H9 (cell line): Measurements from ENCODE around the gene IGFBP5. TPM values are rescaled to one million over a fixed set of nuclear protein-coding genes. Genes with fewer than 3 reads are reported as not detected.

ENCODE experiments used
- DNase-seq: peaks from one replicate; pipeline ENCODE4 v3.0.0-alpha.2; 2017
- H2AFZ ChIP-seq: one replicate; pipeline ENCODE4 v1.6.1; 2013; ENCODE audit warnings: mild to moderate bottlenecking, low read length, control low read depth, moderate library complexity
- H2AK5ac ChIP-seq: 2 replicates; pipeline ENCODE4 v1.6.1; 2013; ENCODE audit warnings: low read length, control low read depth, mixed read lengths; ENCODE audit not compliant: insufficient read length
- H2BK120ac ChIP-seq: one replicate; pipeline ENCODE4 v1.6.1; 2013; ENCODE audit warnings: low read depth, mild to moderate bottlenecking, low read length, control low read depth, inconsistent platforms; ENCODE audit not compliant: poor library complexity, severe bottlenecking
- H2BK12ac ChIP-seq: 2 replicates; pipeline ENCODE4 v1.6.1; 2013; ENCODE audit warnings: low read length, control low read depth, mixed read lengths, low read depth; ENCODE audit not compliant: insufficient read length
- H2BK15ac ChIP-seq: 2 replicates; pipeline ENCODE4 v1.6.1; 2013; ENCODE audit warnings: low read depth, low read length, control low read depth
- H2BK20ac ChIP-seq: one replicate; pipeline ENCODE4 v1.6.1; 2013; ENCODE audit warnings: low read depth, mild to moderate bottlenecking, low read length, control low read depth, inconsistent platforms; ENCODE audit not compliant: poor library complexity, severe bottlenecking
- H2BK5ac ChIP-seq: 2 replicates; pipeline ENCODE4 v1.6.1; 2013; ENCODE audit warnings: low read length, control low read depth, mixed read lengths; ENCODE audit not compliant: insufficient read length
- H3K14ac ChIP-seq: 2 replicates; pipeline ENCODE4 v1.6.1; 2013; ENCODE audit warnings: low read length, control low read depth; ENCODE audit not compliant: insufficient read depth
- H3K18ac ChIP-seq: 2 replicates; pipeline ENCODE4 v1.6.1; 2013; ENCODE audit warnings: low read depth, mild to moderate bottlenecking, mixed read lengths, low read length, control low read depth; ENCODE audit not compliant: insufficient read length
- H3K23ac ChIP-seq: 2 replicates; pipeline ENCODE4 v1.6.1; 2013; ENCODE audit warnings: low read length, control low read depth, mixed read lengths, low read depth; ENCODE audit not compliant: insufficient read length
- H3K23me2 ChIP-seq: 2 replicates; pipeline ENCODE4 v1.6.1; 2013; ENCODE audit warnings: low read depth, mild to moderate bottlenecking, mixed read lengths, low read length, control low read depth; ENCODE audit not compliant: insufficient read length, poor library complexity, severe bottlenecking
- H3K27ac ChIP-seq: 2 replicates; pipeline ENCODE4 v1.5.1; 2013; ENCODE audit warnings: low read length, control low read depth, mixed read lengths, low read depth; ENCODE audit not compliant: insufficient read length
- H3K27me3 ChIP-seq: 2 replicates; pipeline ENCODE4 v1.6.1; 2013; ENCODE audit warnings: low read length, control low read depth, inconsistent platforms; ENCODE audit not compliant: insufficient read depth
- H3K4ac ChIP-seq: 2 replicates; pipeline ENCODE4 v1.6.1; 2013; ENCODE audit warnings: low read depth, mild to moderate bottlenecking, control low read depth, inconsistent platforms, low read length, moderate library complexity
- H3K4me1 ChIP-seq: 2 replicates; pipeline ENCODE4 v1.6.1; 2013; ENCODE audit warnings: low read length, control low read depth, inconsistent platforms; ENCODE audit not compliant: insufficient read depth
- H3K4me2 ChIP-seq: 2 replicates; pipeline ENCODE4 v1.6.1; 2013; ENCODE audit warnings: low read length, control low read depth, mixed read lengths; ENCODE audit not compliant: insufficient read length, insufficient read depth
- H3K56ac ChIP-seq: 2 replicates; pipeline ENCODE4 v1.6.1; 2013; ENCODE audit warnings: low read depth, mild to moderate bottlenecking, mixed read lengths, low read length, control low read depth; ENCODE audit not compliant: insufficient read length
- H3K79me1 ChIP-seq: 2 replicates; pipeline ENCODE4 v1.6.1; 2013; ENCODE audit warnings: low read depth, mild to moderate bottlenecking, moderate library complexity, low read length, control low read depth, inconsistent platforms; ENCODE audit not compliant: insufficient read depth, poor library complexity, severe bottlenecking
- H3K79me2 ChIP-seq: 2 replicates; pipeline ENCODE4 v1.6.1; 2013; ENCODE audit warnings: low read length, control low read depth, inconsistent platforms; ENCODE audit not compliant: insufficient read depth
- H3K9ac ChIP-seq: 2 replicates; pipeline ENCODE4 v1.6.1; 2013; ENCODE audit warnings: low read length, control low read depth, mixed read lengths; ENCODE audit not compliant: insufficient read length; ENCODE audit errors: extremely low read depth
- H3K9me3 ChIP-seq: one replicate; pipeline ENCODE4 v1.6.1; 2013; ENCODE audit warnings: low read depth, low read length, inconsistent platforms; ENCODE audit not compliant: control insufficient read depth
- H3T11ph ChIP-seq: one replicate; pipeline ENCODE4 v1.6.1; 2013; ENCODE audit warnings: mild to moderate bottlenecking, low read length, control low read depth, inconsistent platforms
- H4K20me1 ChIP-seq: one replicate; pipeline ENCODE4 v1.6.1; 2013; ENCODE audit not compliant: control insufficient read depth, insufficient read length, insufficient read depth
- H4K5ac ChIP-seq: 2 replicates; pipeline ENCODE4 v1.6.1; 2013; ENCODE audit warnings: low read depth, mild to moderate bottlenecking, mixed read lengths, low read length, control low read depth; ENCODE audit not compliant: insufficient read length
- H4K8ac ChIP-seq: replicated peaks from 2 replicates; pipeline ENCODE4 v1.6.1; 2013; ENCODE audit warnings: low read length, control low read depth, mixed read lengths, low read depth; ENCODE audit not compliant: insufficient read length
- H4K91ac ChIP-seq: 2 replicates; pipeline ENCODE4 v1.6.1; 2013; ENCODE audit warnings: low read depth, mild to moderate bottlenecking, moderate library complexity, mixed read lengths, low read length, control low read depth; ENCODE audit not compliant: insufficient read length
- H3K27ac Mint-ChIP-seq, 3 experiments: 2 replicates in 2 of 3; 3 replicates in 1 of 3; pipeline ENCODE4 v1.8.0; 2020 to 2021; ENCODE audit warnings: mixed read lengths in 3 of 3, mild to moderate bottlenecking in 1 of 3, moderate library complexity in 1 of 3
- H3K27me3 Mint-ChIP-seq: 2 replicates; pipeline ENCODE4 v1.8.0; 2021; ENCODE audit warnings: low read depth, mild to moderate bottlenecking, moderate library complexity, mixed read lengths
- H3K36me3 Mint-ChIP-seq, 3 experiments: 2 replicates in 2 of 3; 3 replicates in 1 of 3; pipeline ENCODE4 v1.8.0; 2020 to 2021; ENCODE audit warnings: low read depth in 3 of 3, mixed read lengths in 3 of 3; ENCODE audit not compliant: insufficient read depth in 1 of 3
- H3K4me1 Mint-ChIP-seq, 2 experiments: 2 replicates each; pipeline ENCODE4 v1.8.0; 2020; ENCODE audit warnings: mixed read lengths in 2 of 2
- H3K4me3 Mint-ChIP-seq, 2 experiments: 2 replicates in 1 of 2; 3 replicates in 1 of 2; pipeline ENCODE4 v1.8.0; 2020 to 2021; ENCODE audit warnings: mild to moderate bottlenecking in 2 of 2, mixed read lengths in 2 of 2, moderate library complexity in 1 of 2
- H3K9me3 Mint-ChIP-seq, 2 experiments: 2 replicates in 1 of 2; 3 replicates in 1 of 2; pipeline ENCODE4 v1.8.0; 2020; ENCODE audit warnings: mild to moderate bottlenecking in 2 of 2, mixed read lengths in 2 of 2, moderate library complexity in 1 of 2
- WGBS: extraction: QIAGEN DNeasy Blood & Tissue Kit; methylation state at CpG from one replicate; pipeline ENCODE4 v1.1.7; 2013; ENCODE audit warnings: missing lambda C conversion rate, low lambda C conversion rate, mixed read lengths; ENCODE audit not compliant: insufficient read length; ENCODE audit errors: extremely low coverage; 5-methylcytosine and 5-hydroxymethylcytosine counted together
- total RNA-seq: library from RNA; stranded (reverse); gene quantifications from 2 replicates; pipeline ENCODE4 v1.2.1, GENCODE V29; 2021
- TF ChIP-seq, protein P1 (sequence below): fragments of 200-600 bp; sonication (generic); conservative IDR thresholded peaks from 3 replicates; pipeline ENCODE4 v1.8.0; 2021; ENCODE audit warnings: antibody characterized with exemption, mild to moderate bottlenecking

IGFBP5 gene
- total RNA-seq, 1 experiment from 2014 or later = 0.90 TPM

DNA sequence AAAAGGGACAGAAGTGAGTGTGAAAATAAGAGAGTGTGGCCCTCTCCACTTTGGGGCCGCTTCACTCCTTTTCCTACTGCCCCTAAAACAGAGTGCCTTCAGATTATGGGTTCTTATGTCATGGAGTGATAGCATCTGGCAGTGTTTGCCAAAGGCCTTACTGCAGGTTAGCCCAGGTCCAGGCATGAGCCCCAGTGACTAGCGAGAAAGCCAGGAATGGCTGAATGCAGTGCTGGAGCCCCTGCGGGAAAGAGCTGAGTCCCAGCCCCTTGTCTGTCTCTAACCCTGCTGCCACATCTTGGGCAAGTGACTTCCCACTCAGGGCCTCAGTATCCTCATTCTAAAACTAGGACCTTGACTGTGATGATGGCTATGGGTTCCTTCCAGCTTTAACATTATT, 6.0 kb downstream of the IGFBP5 start:
- Mint-ChIP-seq H3K4me3 (no peak overlapping the region), H3K9me3 (no peaks in the 10 kb centered on the region; a peak in 2 of 5 replicates), H3K36me3 (no peaks in the 10 kb centered on the region), H3K27me3 (peaks cover 56% of the 10 kb centered on the region), H3K4me1 (peaks cover 35 to 52% of the 10 kb centered on the region in 2 experiments), H3K27ac (no peak overlapping the region)
- no peak overlapping the region for H3K23ac ChIP-seq
- no peak overlapping the region for H2BK15ac ChIP-seq
- no peak overlapping the region for H2BK12ac ChIP-seq
- H2BK5ac ChIP-seq = no peak overlapping the region
- no peak overlapping the region for H2AK5ac ChIP-seq
- H3K4me1 ChIP-seq = peaks cover 6% of the 10 kb centered on the region; the same call in 1 of the 2 replicates
- H3K79me1 ChIP-seq = no peaks in the 10 kb centered on the region
- no peak overlapping the region for H3K18ac ChIP-seq
- H3K79me2 ChIP-seq = no peaks in the 10 kb centered on the region
- no peaks in the 10 kb centered on the region for H3K9me3 ChIP-seq
- H4K91ac ChIP-seq = no peak overlapping the region
- no peak overlapping the region for H3K9ac ChIP-seq
- H3K23me2 ChIP-seq = peaks cover 21% of the 10 kb centered on the region
- H2BK120ac ChIP-seq = no peak overlapping the region
- no peaks in the 10 kb centered on the region for H4K20me1 ChIP-seq
- no peak overlapping the region for H2BK20ac ChIP-seq
- WGBS = no CpG with 5 or more reads among the region's 3 CpGs
- peaks cover 3% of the 10 kb centered on the region; the same call in 1 of the 2 replicates for H3K27me3 ChIP-seq
- H3K14ac ChIP-seq = no peak overlapping the region
- H3K4me2 ChIP-seq = no peak overlapping the region
- DNase-seq = no peak
- no peak overlapping the region for H3T11ph ChIP-seq
- H4K5ac ChIP-seq = no peak overlapping the region
- no peak overlapping the region for H3K56ac ChIP-seq
- no peak overlapping the region for H2AFZ ChIP-seq
- no peak overlapping the region for H3K4ac ChIP-seq
- H4K8ac ChIP-seq = no peak overlapping the region
- TF ChIP-seq, protein P1, sequence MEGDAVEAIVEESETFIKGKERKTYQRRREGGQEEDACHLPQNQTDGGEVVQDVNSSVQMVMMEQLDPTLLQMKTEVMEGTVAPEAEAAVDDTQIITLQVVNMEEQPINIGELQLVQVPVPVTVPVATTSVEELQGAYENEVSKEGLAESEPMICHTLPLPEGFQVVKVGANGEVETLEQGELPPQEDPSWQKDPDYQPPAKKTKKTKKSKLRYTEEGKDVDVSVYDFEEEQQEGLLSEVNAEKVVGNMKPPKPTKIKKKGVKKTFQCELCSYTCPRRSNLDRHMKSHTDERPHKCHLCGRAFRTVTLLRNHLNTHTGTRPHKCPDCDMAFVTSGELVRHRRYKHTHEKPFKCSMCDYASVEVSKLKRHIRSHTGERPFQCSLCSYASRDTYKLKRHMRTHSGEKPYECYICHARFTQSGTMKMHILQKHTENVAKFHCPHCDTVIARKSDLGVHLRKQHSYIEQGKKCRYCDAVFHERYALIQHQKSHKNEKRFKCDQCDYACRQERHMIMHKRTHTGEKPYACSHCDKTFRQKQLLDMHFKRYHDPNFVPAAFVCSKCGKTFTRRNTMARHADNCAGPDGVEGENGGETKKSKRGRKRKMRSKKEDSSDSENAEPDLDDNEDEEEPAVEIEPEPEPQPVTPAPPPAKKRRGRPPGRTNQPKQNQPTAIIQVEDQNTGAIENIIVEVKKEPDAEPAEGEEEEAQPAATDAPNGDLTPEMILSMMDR = no peak
- H3K27ac ChIP-seq = no peak overlapping the region
